Endothelial cell of umbilical vein (primary cell): ENCODE measurements around the gene F2RL2. TPM values are rescaled to one million over a fixed set of nuclear protein-coding genes. Genes with fewer than 3 reads are reported as not detected.

ENCODE experiments used
- BruUV-seq: library from RNA; stranded (reverse); fragments of 400-500 nt; replicated peaks from 2 replicates; lab custom pipeline; 2021; lab: Mats Ljungman, UMichigan
- CTCF ChIA-PET: fragments of 300-600, 350-600 bp; sonication (Branson Sonifier 250); formaldehyde crosslinking; loops from one replicate; lab custom pipeline; 2021; ENCODE audit warnings: antibody characterized with exemption, inconsistent platforms; lab: Charles Lee
- POLR2A ChIA-PET: fragments of 300-600, 350-600 bp; sonication (Branson Sonifier 250); formaldehyde crosslinking; loops from one replicate; lab custom pipeline; 2021; ENCODE audit warnings: antibody characterized with exemption, inconsistent platforms; lab: Charles Lee
- DNase-seq: peaks from one replicate; pipeline ENCODE4 v3.0.0-alpha.2; 2011; ENCODE audit warnings: low read depth, low spot score
- FAIRE-seq: peaks from 2 replicates; lab custom pipeline; 2011; peaks lifted over from hg19 to GRCh38; lab: Jason Lieb, UNC
- H2AFZ ChIP-seq: 2 replicates; pipeline ENCODE4 v1.6.0; 2012; ENCODE audit warnings: low read depth, low read length, control low read depth, inconsistent platforms
- H3K27ac ChIP-seq: 2 replicates; pipeline ENCODE4 v1.5.1; 2011; ENCODE audit warnings: low read depth, mild to moderate bottlenecking, control low read depth, low read length, moderate library complexity; ENCODE audit not compliant: insufficient read depth
- H3K27me3 ChIP-seq, 2 experiments: 2 replicates each; pipeline versions ENCODE4 v1.6.0 to v1.6.1; 2011; ENCODE audit warnings: low read length in 2 of 2, mixed read lengths in 1 of 2; ENCODE audit not compliant: control insufficient read depth in 2 of 2, insufficient read depth in 2 of 2
- H3K36me3 ChIP-seq, 2 experiments: 2 replicates in 1 of 2; 3 replicates in 1 of 2; pipeline ENCODE4 v1.5.1; 2011; ENCODE audit warnings: low read length in 2 of 2, mild to moderate bottlenecking in 1 of 2, moderate library complexity in 1 of 2; ENCODE audit not compliant: control insufficient read depth in 2 of 2, insufficient read depth in 2 of 2; ENCODE audit errors: extremely low read depth in 1 of 2
- H3K4me1 ChIP-seq: 3 replicates; pipeline ENCODE4 v1.5.1; 2011; ENCODE audit warnings: mild to moderate bottlenecking, low read length; ENCODE audit not compliant: control insufficient read depth, insufficient read depth; ENCODE audit errors: extremely low read depth
- H3K4me2 ChIP-seq: 2 replicates; pipeline ENCODE4 v1.6.1; 2011; ENCODE audit warnings: low read length, control low read depth, mixed read lengths; ENCODE audit not compliant: insufficient read depth
- H3K4me3 ChIP-seq, 3 experiments: fragments of 200-600 bp in 1 of 3; sonication (generic), shearing (Covaris generic) in 1 of 3; replicated peaks in 1 of 3; 2 replicates each; pipeline ENCODE4 v1.5.1; 2011 to 2016; ENCODE audit warnings: control low read depth in 3 of 3, low read length in 3 of 3, mild to moderate bottlenecking in 2 of 3, inconsistent platforms in 1 of 3, low read depth in 1 of 3, moderate library complexity in 1 of 3; ENCODE audit not compliant: insufficient read depth in 1 of 3
- H3K79me2 ChIP-seq: 2 replicates; pipeline ENCODE4 v1.6.0; 2012; ENCODE audit warnings: low read length, inconsistent platforms; ENCODE audit not compliant: control insufficient read depth, insufficient read depth
- H3K9ac ChIP-seq: replicated peaks from 2 replicates; pipeline ENCODE3; 2011; ENCODE audit warnings: low read length, control low read depth; ENCODE audit not compliant: insufficient read depth; ENCODE audit errors: extremely low read depth
- H3K9me1 ChIP-seq: replicated peaks from 3 replicates; pipeline ENCODE4 v1.6.0; 2011; ENCODE audit warnings: mild to moderate bottlenecking, low read length; ENCODE audit not compliant: control insufficient read depth, insufficient read depth; ENCODE audit errors: extremely low read depth
- H3K9me3 ChIP-seq: replicated peaks from 2 replicates; pipeline ENCODE4 v1.5.1; 2012; ENCODE audit warnings: low read length, inconsistent platforms; ENCODE audit not compliant: control insufficient read depth, insufficient read depth
- H4K20me1 ChIP-seq: replicated peaks from 2 replicates; pipeline ENCODE3; 2011; ENCODE audit warnings: mild to moderate bottlenecking, low read length; ENCODE audit not compliant: control insufficient read depth, insufficient read depth; ENCODE audit errors: extremely low read depth
- EZH2 ChIP-seq: IDR thresholded peaks from 2 replicates; pipeline ENCODE4 v1.6.1; 2012; ENCODE audit warnings: borderline replicate concordance, low read depth, mild to moderate bottlenecking, moderate library complexity, low read length, inconsistent platforms; ENCODE audit not compliant: severe bottlenecking
- FOS ChIP-seq: IDR thresholded peaks from 2 replicates; pipeline ENCODE4 v1.6.1; 2011; ENCODE audit warnings: mild to moderate bottlenecking, low read length, moderate library complexity, borderline replicate concordance; ENCODE audit not compliant: insufficient read depth
- GATA2 ChIP-seq: IDR thresholded peaks from 2 replicates; pipeline ENCODE4 v1.7.0; 2011; ENCODE audit warnings: low read depth, mild to moderate bottlenecking, moderate library complexity, mixed read lengths, low read length; ENCODE audit not compliant: insufficient read length, insufficient read depth
- JUN ChIP-seq: IDR thresholded peaks from 2 replicates; pipeline ENCODE4 v1.6.1; 2011; ENCODE audit warnings: borderline replicate concordance, low read depth; ENCODE audit not compliant: insufficient read length, insufficient read depth
- MYC ChIP-seq: IDR thresholded peaks from one replicate; pipeline ENCODE4 v1.6.1; 2011; ENCODE audit warnings: mild to moderate bottlenecking, low read depth, low read length
- POLR2A ChIP-seq: IDR thresholded peaks from 2 replicates; pipeline ENCODE4 v1.6.1; 2012; ENCODE audit warnings: low read depth, mild to moderate bottlenecking, control low read depth, low read length
- POLR2AphosphoS5 ChIP-seq: IDR thresholded peaks from 2 replicates; pipeline ENCODE4 v1.6.1; 2012; ENCODE audit warnings: low read depth, mild to moderate bottlenecking, control low read depth, low read length, moderate library complexity; ENCODE audit not compliant: insufficient read depth
- dilution Hi-C: fragments of 300-500 bp; cut with MboI; formaldehyde crosslinking; loops from one replicate; pipeline ENCODE4 v1.15.0; 2019; ENCODE audit warnings: low sequenced_read_pairs; ENCODE audit not compliant: extremely low pct_ligation_motif_present
- intact Hi-C: fragments of 100-400 bp; cut with micrococcal nuclease; formaldehyde crosslinking; loops from one replicate; pipeline ENCODE4 v1.10.0; 2022
- polyA plus RNA-seq, 4 experiments: library from polyadenylated mRNA; depleted of rRNA in 3 of 4; stranded (reverse) in 3 of 4; unstranded in 1 of 4; fragments of >200 nt; gene quantifications; 2 replicates each; pipeline versions ENCODE4 v1.2.1 to v1.2.3, GENCODE V29; 2011 to 2012; ENCODE audit warnings: missing spikeins in 1 of 4
- total RNA-seq: library from RNA; stranded (reverse); gene quantifications from 2 replicates; pipeline ENCODE4 v1.2.3, GENCODE V29; 2021
- TF ChIP-seq, protein P1 (sequence below), 2 donors: IDR thresholded peaks; 1 replicate in 1 of 2; 2 replicates in 1 of 2; pipeline ENCODE4 v1.5.1; 2011; ENCODE audit warnings: low read length in 2 of 2, mild to moderate bottlenecking in 2 of 2, moderate library complexity in 2 of 2, control low read depth in 1 of 2, inconsistent platforms in 1 of 2, low read depth in 1 of 2; ENCODE audit not compliant: insufficient read depth in 1 of 2; ENCODE audit errors: extremely low read depth in 1 of 2

Gene F2RL2
- total and polyA plus RNA-seq, 2 donors (not counting 3 experiments of a cell fraction or from before 2014, with no cell fraction given): 19.8 to 33.3 TPM

DNA sequence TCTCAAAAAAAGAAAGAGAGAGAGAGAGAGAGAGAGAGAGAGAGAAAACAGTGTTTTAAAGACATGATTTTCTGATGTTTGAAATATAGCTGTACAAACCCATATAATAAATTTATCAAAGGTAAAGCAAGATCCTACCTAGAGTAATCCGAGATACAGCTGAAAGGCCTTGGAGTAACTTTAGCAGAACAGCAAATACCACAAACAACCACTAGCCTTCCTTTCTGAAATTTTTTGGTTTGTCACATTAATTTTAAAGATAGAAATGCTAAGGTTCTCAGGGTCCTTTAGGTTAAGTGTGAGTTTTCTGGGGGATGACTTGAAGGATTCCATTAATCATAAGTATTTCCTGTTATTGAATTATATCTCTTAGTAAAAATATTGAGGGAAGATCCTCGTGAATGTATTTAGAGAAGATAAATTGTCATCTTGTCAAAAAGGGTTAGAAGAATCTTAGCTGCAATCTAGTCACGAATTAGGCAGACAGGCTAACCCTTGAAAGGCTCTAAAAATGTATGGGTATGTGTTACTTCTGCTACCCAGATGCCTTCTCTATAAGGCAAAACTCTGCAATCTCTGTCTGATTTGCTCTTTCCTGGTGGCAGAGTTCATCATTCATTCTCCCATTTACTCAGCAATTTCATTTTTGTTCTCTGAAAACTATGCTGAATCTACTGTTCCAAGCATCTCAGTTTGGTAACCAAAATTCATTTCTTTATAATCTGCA, 27.3 kb downstream of the F2RL2 start:
- Histone ChIP-seq H3K4me1 (peaks cover 2% of the 10 kb centered on the region), H3K27ac (no peak overlapping the region), H2AFZ (no peak overlapping the region), H3K9me1 (no peaks in the 10 kb centered on the region), H3K36me3 (no peaks in the 10 kb centered on the region), H4K20me1 (no peaks in the 10 kb centered on the region), H3K4me3 (no peak overlapping the region), H3K9me3 (no peaks in the 10 kb centered on the region), H3K79me2 (no peaks in the 10 kb centered on the region), H3K4me2 (no peak overlapping the region), H3K9ac (no peak overlapping the region), H3K27me3 (peaks cover 13 to 17% of the 10 kb centered on the region in 2 experiments)
- DNase-seq: no peak
- intact Hi-C loops (no loop called here), dilution Hi-C loops (no loop called here)
- no TSS peak for BruUV-seq
- CTCF ChIA-PET: interaction anchor here (1.5 kb wide), 1 partner anchor 179 kb away, joined by 10 read pairs; no protein-coding TSS in a partner anchor
- POLR2A ChIA-PET: no interaction called here
- TF ChIP-seq MYC (no peak), POLR2A (no peak), GATA2 (no peak)
- FAIRE-seq: no peak

DNA sequence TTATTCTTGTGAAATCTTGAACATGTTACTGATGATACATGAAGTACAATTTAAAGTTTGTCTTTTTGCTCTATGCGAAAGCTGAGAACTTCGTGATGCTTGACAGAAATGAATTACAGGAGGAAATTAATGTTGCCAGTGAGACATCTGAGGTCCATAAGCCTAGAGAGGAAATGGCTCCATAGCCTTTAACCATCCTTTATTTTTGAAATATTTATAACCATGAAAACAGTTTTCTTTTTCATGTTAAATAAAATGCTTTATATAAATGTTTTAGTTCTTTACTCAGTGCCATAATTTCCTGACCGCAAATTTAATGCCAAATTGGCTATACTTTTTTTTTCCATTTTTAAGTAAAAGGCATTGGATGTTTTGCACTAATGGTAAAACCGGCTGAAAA, 29.1 kb downstream of the F2RL2 start:
- no peak overlapping the region for H2AFZ ChIP-seq
- peaks cover 2% of the 10 kb centered on the region for H3K4me1 ChIP-seq
- no peaks in the 10 kb centered on the region for H3K9me3 ChIP-seq
- no peak overlapping the region for H3K4me2 ChIP-seq
- no TSS peak for BruUV-seq
- FAIRE-seq (no peak), DNase-seq (no peak)
- dilution Hi-C loops: no loop called here
- no peaks in the 10 kb centered on the region for H3K9me1 ChIP-seq
- H3K9ac ChIP-seq: no peak overlapping the region
- peaks cover 22 to 24% of the 10 kb centered on the region in 2 experiments for H3K27me3 ChIP-seq
- intact Hi-C loops: no loop called here
- TF ChIP-seq GATA2: no peak
- no peak for TF ChIP-seq EZH2
- no peak for TF ChIP-seq POLR2AphosphoS5
- no peak for TF ChIP-seq MYC
- no peak for TF ChIP-seq FOS
- TF ChIP-seq JUN: no peak
- TF ChIP-seq, protein P1, sequence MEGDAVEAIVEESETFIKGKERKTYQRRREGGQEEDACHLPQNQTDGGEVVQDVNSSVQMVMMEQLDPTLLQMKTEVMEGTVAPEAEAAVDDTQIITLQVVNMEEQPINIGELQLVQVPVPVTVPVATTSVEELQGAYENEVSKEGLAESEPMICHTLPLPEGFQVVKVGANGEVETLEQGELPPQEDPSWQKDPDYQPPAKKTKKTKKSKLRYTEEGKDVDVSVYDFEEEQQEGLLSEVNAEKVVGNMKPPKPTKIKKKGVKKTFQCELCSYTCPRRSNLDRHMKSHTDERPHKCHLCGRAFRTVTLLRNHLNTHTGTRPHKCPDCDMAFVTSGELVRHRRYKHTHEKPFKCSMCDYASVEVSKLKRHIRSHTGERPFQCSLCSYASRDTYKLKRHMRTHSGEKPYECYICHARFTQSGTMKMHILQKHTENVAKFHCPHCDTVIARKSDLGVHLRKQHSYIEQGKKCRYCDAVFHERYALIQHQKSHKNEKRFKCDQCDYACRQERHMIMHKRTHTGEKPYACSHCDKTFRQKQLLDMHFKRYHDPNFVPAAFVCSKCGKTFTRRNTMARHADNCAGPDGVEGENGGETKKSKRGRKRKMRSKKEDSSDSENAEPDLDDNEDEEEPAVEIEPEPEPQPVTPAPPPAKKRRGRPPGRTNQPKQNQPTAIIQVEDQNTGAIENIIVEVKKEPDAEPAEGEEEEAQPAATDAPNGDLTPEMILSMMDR (IDR thresholded peaks at IDR 0.05; ENCODE audit: extremely low read depth in 1 of 2, insufficient read depth in 1 of 2, low read depth in 1 of 2, low read length in 2 of 2): no peak
- H3K79me2 ChIP-seq: no peaks in the 10 kb centered on the region
- ChIA-PET CTCF (interaction anchor here (1.5 kb wide), 1 partner anchor 180 kb away, joined by 10 read pairs; no protein-coding TSS in a partner anchor), POLR2A (interaction anchor here (0.6 kb wide), 1 partner anchor 127 kb away, joined by 4 read pairs; no protein-coding TSS in a partner anchor)
- no peaks in the 10 kb centered on the region for H4K20me1 ChIP-seq
- no peaks in the 10 kb centered on the region for H3K36me3 ChIP-seq
- no peak overlapping the region for H3K4me3 ChIP-seq
- H3K27ac ChIP-seq: no peak overlapping the region
